HG03354 (cell line): Measurements from ENCODE around the gene DAAM1.

Experiments
- ATAC-seq: cut with Tn5 transposase; IDR thresholded peaks from one replicate; pipeline ENCODE4 v1.9.1; 2021; ENCODE audit warnings: mild to moderate bottlenecking; ENCODE audit not compliant: unreplicated experiment, poor library complexity, severe bottlenecking

Gene DAAM1

DNA sequence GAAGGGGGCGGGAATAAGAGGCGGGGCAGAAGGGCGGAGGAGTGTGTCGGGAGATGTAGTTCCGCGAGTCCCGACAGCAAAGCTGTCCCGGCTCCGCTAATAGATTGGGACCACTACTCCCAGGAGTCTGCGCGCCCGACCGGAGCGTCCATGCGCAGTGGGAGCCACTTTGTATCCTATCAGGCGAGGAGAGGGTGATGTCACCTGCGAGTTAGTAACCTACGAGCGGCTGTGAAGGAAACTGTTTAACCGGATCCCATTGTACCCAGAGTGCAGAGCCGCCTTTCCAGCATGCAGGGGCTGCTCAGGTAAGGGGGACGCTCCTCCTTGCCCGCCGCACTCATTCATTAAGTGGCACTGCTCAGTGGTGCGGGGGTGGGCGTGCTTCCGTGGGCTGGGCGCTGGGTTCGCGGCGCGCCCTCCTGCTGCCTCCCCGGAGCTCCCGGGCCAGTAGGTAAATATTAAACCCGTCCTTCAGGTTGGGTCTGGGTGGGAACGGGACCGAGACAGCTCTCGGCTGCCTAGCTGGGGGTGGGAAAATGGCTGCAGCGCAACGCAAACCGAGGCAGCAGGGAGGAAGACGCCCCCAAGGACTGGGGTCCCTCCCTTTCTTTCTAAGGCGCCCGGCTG, at the start of gene DAAM1:
Gene DAAM1 (plus strand): TSS at position 207 of the 630 bp plus-strand sequence. CDS start 74,811 bp downstream, outside the sequence.
- ATAC-seq = peak; percentile 89

DNA sequence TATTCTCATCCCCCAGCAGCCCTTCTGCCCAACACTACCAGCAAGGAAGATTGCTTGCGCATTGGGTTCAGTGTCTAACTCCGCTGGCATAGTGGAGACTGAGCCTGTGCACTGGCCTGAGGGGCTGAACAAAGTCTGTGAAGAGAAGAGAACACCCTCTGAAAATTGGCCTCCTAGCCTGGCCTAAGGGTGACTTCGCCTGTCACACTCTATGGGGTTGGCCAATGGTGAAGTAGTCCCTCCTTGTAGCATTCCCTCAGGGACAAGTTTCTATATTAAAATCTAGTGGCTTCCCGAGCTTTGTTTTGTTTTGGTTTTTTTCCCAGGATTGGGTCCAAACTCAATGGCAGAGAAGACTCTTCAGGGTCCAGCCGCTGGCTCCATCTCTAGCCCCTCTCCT, 49.1 kb upstream of the DAAM1 start:
- no peak for ATAC-seq

DNA sequence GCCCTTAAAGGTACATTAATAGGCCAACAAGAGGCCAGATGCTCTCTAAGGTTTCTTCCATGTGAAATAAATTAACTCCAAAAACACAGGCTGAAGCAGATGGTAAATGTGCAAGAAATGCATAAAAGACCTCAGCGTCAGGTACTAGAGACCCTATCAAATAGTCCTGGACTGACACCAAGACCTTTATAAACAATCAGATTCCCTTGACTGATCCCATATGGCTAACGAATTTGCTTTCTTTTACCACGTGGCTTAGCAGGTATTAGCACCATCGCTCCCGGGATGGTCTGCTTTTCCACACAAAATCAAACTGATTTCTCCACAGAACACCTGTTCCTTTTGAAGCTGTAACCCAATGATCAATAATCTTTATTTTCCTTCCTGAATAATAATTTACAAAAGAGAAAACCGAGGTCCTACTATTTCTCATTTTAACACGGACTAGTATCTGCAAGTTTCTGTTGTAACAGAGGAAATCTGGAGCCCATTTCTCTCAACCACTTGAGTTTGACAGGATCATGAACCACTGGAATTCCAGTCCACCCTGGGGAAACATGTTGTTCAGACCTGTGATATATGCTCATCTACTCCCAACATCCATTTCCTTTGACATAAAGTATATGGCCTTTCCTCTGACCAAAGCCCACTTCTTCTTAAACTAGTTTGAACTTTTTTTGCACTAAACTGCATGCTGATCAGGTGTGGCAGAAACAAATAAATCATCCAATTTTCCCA, 48.2 kb upstream of the DAAM1 start:
- no peak for ATAC-seq

DNA sequence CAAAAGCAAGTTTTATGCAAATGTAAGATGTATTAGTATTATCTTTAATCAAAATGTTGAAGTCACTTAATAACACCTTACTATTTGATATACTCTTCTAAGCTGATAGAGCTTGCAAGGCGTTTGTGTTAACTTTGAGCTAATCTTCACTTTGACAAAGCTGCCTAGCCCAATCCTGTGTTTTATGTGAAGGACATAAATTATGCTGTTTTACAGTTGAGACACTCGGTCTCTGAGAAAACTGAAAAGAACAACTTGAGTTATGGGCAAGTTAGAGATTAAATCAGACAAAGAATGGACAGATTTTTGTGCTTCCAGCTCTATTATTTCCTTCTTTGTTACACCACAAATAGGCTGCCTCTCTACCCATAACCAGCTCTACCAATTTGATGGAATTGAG, 42.0 kb upstream of the DAAM1 start:
- no peak for ATAC-seq

DNA sequence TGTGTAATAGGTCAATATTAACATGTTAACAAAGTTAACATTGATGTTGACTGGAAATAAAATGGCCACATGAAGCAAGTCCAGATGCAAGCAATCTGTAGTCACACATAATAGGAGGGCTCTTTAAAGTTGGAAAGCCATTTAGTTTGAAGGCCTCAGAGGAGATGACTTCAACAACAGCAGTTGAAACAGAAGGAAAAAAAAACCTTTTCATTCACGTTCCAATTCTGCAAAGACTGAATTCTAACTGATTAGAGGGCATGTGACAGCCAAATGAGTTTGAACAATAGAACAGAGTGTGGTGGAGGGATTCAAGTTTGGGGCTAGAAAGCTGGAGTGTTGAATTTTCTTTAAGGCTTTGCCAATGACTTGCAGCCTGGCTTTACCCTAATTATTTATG, 41.5 kb upstream of the DAAM1 start:
- ATAC-seq = no peak

DNA sequence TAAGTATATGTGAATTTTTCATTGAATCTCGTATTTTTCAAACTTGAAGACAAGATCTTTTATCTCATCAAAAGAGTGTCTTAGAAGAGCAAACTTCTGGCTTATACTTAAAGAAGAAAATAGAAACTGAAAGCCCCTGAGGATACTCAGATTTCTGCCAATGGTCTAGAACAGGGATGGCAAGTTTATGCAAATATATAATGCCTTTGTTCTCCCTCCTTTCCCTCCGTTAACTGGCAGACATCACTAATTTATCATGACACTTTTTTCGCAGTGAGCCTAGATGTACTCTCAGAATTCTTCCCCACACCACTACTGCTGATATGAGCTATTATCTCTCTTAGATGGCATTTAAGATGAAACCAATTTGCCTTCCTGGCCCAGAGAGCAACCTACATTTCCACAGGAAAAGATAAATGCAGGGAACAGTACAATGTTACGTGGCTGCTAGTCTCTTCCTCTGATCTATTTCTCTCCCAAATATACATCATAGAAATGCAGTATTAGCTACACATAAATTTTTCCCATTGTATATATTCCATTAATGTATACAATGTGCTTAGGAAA, 40.0 kb upstream of the DAAM1 start:
- peak; percentile 73 for ATAC-seq

DNA sequence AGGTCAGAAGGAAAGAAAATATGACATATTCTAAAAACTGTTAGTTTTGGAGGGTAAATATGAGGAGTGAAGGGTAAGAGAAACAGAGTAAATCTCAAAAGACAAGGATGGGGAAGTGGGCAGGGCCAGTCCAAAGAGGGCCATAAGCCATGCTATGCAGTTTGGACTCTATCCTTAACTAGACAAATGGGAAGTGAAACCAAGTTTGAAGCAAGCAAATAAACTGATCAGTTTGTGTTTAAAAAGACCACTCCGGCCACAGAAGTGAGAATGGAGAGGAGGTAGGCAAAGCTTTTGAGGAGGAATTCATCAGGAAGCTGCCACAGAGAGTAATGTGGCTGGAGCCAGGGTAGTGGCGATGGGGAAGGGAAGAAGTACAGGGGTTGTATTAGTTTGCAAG, 37.5 kb upstream of the DAAM1 start:
- peak; percentile 85 for ATAC-seq

DNA sequence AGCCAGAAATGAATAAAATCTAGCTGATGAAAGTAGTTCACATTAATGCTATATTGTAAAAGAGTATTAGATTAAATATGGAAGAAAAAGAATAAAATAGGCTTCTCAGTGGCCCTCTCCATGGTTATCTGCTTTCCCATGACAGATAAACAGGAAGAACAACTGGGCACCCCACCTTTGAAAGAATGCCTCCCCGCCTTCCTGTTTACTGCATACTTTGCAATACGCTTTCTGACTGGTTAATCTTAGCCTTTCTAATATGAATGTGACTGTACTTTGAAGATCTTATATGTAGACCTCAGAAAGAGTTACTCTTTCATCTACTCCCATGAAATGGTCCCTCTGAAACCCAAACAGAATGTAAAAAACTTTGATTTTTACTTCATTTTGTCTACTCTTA, 34.1 kb upstream of the DAAM1 start:
- ATAC-seq = no peak

DNA sequence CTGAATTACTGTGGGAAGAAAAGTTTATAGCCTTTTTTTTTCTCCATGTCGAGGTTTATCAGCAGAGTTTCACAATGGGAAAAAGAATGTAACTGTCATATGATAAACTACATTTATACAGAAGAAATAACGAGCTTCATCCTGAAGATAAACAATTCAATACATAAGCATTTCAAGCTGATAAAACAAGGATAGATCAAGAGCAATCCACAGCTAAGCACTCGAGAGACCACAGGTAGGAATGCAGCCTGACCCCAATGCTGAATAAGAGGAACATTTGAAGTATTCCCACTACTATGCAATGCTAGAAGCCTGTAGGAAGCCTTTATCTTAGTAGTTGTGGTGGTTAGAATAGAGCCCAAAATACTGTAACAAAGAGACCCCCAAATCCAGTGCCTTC, 32.6 kb upstream of the DAAM1 start:
- ATAC-seq = no peak

GRCh38 chr14:59159169-59159568, 29.3 kb upstream of the DAAM1 start:
- ATAC-seq = no peak

GRCh38 chr14:59160506-59160905, 28.0 kb upstream of the DAAM1 start:
- ATAC-seq = no peak

DNA sequence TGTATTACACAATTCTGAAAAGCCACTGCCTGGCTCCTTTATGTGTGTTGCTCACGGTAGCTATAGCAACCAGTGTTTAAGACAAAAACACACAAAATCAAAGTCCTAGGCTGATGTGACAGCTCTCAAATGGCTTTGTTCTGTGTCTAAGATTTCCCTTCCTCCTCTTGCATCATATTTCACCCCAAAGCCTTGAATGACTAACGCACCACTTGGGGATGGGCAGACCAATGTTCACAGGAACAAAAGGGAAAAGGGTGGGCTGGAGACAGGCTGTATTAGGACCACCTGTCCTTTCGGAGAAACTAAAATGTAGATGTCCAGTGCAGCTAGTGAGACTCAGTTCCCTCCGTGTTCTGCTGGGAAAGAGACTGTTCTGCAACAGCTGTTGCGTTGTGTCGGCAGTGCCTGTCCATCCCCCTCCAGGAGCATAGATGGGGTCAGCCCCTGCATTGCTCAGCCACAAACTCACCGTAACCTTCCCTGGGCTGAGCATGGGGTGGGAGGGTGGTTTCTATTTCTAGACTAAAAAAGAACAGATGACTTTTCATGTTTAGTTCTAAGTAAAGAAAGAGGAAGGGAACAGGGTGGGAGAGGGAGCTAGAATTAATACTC, 26.8 kb upstream of the DAAM1 start:
- ATAC-seq = no peak

DNA sequence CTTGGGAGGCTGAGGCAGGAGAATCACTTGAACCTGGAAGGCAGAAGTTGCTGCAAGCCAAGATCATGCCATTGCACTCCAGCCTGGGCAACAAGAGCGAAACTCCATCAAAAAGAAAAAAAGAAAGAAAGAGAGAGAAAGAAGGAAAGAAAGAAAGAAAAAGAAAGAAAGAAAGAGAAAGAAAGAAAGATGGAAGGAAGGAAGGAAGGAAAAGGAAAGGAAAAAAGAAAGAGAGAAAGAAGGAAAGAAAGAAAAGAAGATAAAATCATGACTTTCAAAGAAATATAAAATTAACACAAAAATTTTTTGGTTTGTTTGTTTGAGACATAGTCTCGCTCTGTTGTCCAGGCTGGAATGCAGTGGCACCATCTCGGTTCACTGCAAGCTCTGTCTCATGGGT, 22.2 kb upstream of the DAAM1 start:
- no peak for ATAC-seq

DNA sequence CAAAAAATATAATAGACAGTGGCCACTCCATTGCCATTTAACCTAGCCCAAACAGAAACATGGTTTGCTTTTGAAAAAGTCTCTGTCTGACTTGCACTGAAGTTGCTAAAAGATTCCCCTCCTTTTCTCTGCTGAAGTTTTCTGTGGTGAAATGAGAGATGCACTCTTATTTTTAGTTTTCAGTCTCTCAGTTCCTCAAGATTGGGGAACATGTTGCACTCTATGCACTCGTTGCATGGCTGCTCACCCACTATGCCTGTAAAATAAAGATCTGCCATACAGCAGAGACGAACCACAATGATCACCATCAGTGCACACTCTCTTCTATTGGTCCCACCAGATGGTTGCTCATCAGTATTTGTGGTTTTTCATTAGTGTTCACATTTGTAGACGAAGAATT, 13.1 kb upstream of the DAAM1 start:
- ATAC-seq = peak; percentile 96

- no peak for ATAC-seq
These were observed 11.7 kb upstream of the DAAM1 start for GRCh38 chr14:59176765-59177164.

DNA sequence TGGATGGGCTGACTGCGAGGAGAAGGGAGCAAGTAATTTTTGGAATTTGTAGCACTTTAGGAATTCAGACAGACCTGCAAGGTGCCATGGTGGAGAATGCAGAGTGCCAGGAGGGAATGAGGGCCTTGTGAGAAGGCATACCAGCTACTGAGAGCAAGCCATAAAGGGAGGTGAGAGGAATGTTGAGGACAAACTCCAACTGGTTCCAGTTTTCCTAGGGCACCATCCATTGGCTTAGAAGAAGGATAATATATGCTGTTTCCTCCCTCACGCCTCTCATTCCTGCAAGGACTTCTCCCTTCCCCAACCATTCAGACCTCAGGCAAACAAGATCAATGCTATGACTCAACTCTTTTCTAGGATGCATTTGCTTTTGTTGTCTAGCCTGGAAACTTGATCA, 11.2 kb upstream of the DAAM1 start:
- no peak for ATAC-seq

DNA sequence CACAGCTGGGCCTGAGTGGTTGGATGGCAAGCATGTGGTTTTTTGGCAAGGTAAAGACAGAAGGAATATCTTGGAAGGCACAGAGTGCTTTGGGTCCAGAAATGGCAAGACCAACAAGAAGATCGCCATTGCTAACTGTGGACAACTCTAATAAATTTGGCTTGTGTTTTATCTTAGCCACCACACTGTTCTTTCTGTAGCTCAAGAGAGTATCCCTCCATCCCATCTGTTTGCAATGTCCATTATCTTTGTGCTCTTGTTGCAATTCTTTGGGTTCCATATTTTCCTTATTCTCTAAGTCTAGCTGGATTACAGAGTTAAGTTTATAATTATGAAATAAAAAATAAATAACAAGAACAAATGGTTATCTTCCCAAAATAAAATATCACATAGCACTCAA, 6.7 kb upstream of the DAAM1 start:
- ATAC-seq = no peak

DNA sequence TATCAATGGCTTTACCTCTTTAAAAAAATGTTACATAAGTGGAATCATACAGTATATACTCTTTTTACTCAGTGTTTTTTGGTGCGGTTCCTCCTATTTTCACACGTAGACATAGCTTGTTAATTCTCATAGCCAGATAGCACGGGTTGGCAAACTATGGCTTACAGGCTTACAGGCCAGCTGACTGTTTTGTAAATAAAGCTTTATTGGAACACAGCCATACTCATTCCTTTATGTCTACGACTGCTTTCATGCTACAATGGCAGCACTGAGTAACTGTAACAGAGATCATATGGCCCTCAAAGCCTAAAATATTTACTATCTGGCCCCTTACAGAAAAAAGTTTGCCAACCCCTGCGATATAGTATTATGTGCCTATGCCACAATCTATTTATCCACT, 5.8 kb upstream of the DAAM1 start:
- no peak for ATAC-seq

DNA sequence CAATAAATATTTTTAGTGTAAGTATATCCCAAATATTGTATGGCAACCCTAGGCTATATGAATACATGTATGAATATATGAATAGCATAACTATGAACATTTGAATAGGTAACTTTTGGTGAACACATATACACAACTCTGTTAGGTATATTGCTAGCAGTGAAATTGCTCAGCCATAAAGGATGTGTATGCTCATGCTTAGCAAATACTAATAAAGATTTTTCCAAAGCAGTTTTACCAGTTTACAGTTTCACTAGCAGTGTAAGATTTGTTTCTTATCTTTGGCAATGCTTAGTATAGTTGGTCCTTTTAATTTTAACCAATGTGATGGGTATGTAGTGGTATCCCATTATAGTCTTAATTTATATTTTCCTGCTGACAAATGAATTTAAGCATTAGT, 5.3 kb upstream of the DAAM1 start:
- ATAC-seq = no peak

GRCh38 chr14:59184396-59184795, 4.1 kb upstream of the DAAM1 start:
- no peak for ATAC-seq

DNA sequence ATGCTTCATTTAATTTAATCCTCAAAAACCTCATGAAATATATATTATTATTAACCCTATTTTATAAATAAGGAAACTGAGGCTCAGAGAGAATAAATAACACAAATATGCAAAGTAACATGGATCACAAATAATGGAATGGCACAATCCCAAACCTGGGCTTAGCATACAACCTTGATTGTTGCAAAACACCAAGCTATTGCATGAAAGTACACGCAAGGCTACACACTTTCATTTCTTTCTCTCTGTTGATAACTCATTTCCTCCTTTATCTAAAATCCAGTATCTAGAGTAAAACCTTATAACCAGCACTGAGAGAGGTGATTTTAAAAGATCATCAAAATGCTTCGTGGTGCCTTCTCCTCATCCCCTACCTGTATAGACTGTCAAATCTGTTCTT, 2.8 kb upstream of the DAAM1 start:
- no peak for ATAC-seq
